ENCODE data around the gene MELTF. TPM values are rescaled to one million over a fixed set of nuclear protein-coding genes. Genes with fewer than 3 reads are reported as not detected.

The MELTF gene
- polyA plus RNA-seq, 2 of the 4 experiments (the other 2 are of a cell fraction) = 10.5 to 23.4 TPM

DNA sequence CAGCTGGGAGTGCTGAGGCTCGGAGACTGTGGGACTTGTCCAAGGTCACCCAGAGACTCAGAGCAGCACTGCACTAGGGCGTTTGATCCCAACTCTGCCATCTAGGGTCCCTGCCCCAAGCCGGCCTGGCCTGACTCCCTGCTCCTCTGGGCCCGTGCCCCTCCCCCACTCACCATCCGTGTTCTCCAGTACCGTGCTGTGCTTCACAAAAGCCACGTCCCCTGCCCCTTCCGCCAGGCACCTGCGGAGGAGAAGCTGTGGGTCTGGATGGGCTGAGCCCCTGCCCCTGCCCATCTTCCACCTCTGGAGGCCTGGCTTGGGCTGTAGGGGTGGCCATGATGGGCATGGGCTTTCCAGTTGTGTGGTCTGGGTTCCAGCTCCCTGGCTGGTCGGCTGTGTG is 8.4 kb downstream of the MELTF start:
- no peaks in the 10 kb centered on the region for H3K9me3 ChIP-seq
- DNase-seq (ENCODE audit: low read depth in 1 of 2, low spot score in 1 of 2) (no peak), ATAC-seq (peak; percentile 5; a peak in 2 of 6 replicates), FAIRE-seq (no peak)
- H3K4me3 ChIP-seq = no peak overlapping the region
- H3K4me1 ChIP-seq = no peaks in the 10 kb centered on the region
- CTCF ChIA-PET = interaction anchor here (1.4 kb wide), 1 partner anchor 9 kb away, joined by 12 read pairs; the partner anchor contains the start of gene MELTF
- H3K4me2 ChIP-seq = no peak overlapping the region
- POLR2A ChIA-PET = interaction anchor here (0.8 kb wide), 1 partner anchor 10 kb away, joined by 3 read pairs; no protein-coding TSS in a partner anchor
- TF ChIP-seq HEYL (CRISPR knock-in tag; IDR thresholded peaks at IDR 0.05) (no peak), HDAC2 (IDR thresholded peaks at IDR 0.05) (no peak), NFE2L2 (conservative IDR thresholded peaks at IDR 0.05; ENCODE audit: low read length) (no peak), EHMT2 (IDR thresholded peaks at IDR 0.05; ENCODE audit: low read depth) (no peak)
- TF ChIP-seq, protein P1, sequence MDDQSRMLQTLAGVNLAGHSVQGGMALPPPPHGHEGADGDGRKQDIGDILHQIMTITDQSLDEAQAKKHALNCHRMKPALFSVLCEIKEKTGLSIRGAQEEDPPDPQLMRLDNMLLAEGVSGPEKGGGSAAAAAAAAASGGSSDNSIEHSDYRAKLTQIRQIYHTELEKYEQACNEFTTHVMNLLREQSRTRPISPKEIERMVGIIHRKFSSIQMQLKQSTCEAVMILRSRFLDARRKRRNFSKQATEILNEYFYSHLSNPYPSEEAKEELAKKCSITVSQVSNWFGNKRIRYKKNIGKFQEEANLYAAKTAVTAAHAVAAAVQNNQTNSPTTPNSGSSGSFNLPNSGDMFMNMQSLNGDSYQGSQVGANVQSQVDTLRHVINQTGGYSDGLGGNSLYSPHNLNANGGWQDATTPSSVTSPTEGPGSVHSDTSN (IDR thresholded peaks at IDR 0.05) = peak; percentile 29; the same call in 1 of the 2 replicates
- TF ChIP-seq, protein P2, sequence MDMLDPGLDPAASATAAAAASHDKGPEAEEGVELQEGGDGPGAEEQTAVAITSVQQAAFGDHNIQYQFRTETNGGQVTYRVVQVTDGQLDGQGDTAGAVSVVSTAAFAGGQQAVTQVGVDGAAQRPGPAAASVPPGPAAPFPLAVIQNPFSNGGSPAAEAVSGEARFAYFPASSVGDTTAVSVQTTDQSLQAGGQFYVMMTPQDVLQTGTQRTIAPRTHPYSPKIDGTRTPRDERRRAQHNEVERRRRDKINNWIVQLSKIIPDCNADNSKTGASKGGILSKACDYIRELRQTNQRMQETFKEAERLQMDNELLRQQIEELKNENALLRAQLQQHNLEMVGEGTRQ (IDR thresholded peaks at IDR 0.05) = no peak
- H3K27ac ChIP-seq = no peak overlapping the region
- 61% methylated on average over 7 of the region's 10 CpGs for WGBS (ENCODE audit: missing lambda C conversion rate)

DNA sequence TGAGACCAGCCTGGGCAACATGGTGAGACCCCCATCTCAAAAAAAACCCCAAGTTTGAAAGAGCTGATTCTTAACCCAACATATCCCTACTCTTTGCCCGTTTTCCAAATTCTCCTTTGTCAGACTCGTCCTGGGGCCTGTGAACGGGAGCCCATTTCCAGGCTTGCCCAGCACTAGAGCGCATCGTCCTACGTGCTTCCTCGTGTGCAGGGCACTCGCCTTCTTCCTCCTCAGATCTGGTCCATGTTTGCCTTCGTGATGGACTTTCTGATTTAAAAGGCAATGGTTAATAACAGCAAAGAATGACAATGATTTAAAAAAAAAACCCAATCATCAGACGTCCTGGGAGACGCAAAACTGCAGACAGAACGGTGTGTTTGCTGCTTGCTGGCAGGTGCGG is 10.1 kb downstream of the MELTF start:
- no peak for TF ChIP-seq CHD2 (IDR thresholded peaks at IDR 0.05; ENCODE audit: low read length, partially characterized antibody)
- no peak for TF ChIP-seq SMC3 (IDR thresholded peaks at IDR 0.05)
- no peak for TF ChIP-seq GATA3 (IDR thresholded peaks at IDR 0.05; ENCODE audit: borderline replicate concordance)
- TF ChIP-seq TP53 (CRISPR knock-in tag; IDR thresholded peaks at IDR 0.05) = no peak
- no peak for TF ChIP-seq FOSB (CRISPR knock-in tag; IDR thresholded peaks at IDR 0.05)
- TF ChIP-seq ZFP36 (IDR thresholded peaks at IDR 0.05; ENCODE audit: borderline replicate concordance, partially characterized antibody) = no peak
- TF ChIP-seq RFX5 (IDR thresholded peaks at IDR 0.05) = no peak
- TF ChIP-seq RARB (CRISPR knock-in tag; IDR thresholded peaks at IDR 0.05) = no peak
- no peak for TF ChIP-seq ZC3H11A (IDR thresholded peaks at IDR 0.05)
- no peak for TF ChIP-seq JUN (IDR thresholded peaks at IDR 0.05)
- TF ChIP-seq RNF2 (IDR thresholded peaks at IDR 0.05; ENCODE audit: borderline replicate concordance, low read depth) = no peak
- TF ChIP-seq KDM1A (IDR thresholded peaks at IDR 0.05; ENCODE audit: low read depth) = no peak
- no peak for TF ChIP-seq BHLHE40 (IDR thresholded peaks at IDR 0.05; ENCODE audit: low read depth, low read length)
- TF ChIP-seq ZSCAN20 (CRISPR knock-in tag; IDR thresholded peaks at IDR 0.05) = no peak
- no peak for TF ChIP-seq SREBF2 (IDR thresholded peaks at IDR 0.05)
- TF ChIP-seq RAD21 (conservative IDR thresholded peaks at IDR 0.05 in 1 of 2, IDR thresholded peaks at IDR 0.05 in 1 of 2) = no peak
- TF ChIP-seq EHF (CRISPR knock-in tag; IDR thresholded peaks at IDR 0.05) = no peak
- TF ChIP-seq, protein P1 (IDR thresholded peaks at IDR 0.05) = no peak
- ATAC-seq = no peak
- WGBS (ENCODE audit: missing lambda C conversion rate) = 92% methylated on average over 13 of the region's 13 CpGs
- Histone ChIP-seq H3K4me3 (no peak overlapping the region), H3K27ac (no peak overlapping the region), H3K4me1 (no peaks in the 10 kb centered on the region), H3K9me3 (no peaks in the 10 kb centered on the region), H3K4me2 (no peak overlapping the region)
- no peak for DNase-seq (ENCODE audit: low read depth in 1 of 2, low spot score in 1 of 2)
- POLR2A ChIA-PET = no interaction called here
- CTCF ChIA-PET = interaction anchor here (1.2 to 4.0 kb wide), 2 partner anchors 10 to 42 kb away, joined by 3 to 34 read pairs; partner anchors contain the start of gene MELTF
- FAIRE-seq = no peak

DNA sequence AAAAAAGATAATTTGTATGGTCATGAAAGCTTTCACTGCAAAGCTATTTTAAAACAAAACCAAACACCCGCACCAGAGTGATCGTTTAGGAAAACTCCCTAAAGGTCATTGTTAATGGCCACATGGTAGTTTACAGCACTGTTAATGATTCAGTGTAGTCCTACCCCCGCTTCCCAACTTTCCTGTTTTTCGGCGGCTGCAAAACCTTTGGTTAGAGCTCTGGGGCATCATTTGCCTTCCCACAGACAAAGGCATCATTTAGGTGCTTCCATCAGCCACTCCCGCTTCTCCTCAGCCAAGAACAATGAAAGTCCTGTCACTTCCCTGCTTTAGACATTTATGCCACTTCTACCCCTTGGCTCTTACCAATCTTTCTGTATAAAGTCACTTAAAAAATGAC is 10.6 kb downstream of the MELTF start:
- ATAC-seq = no peak
- no peak overlapping the region for H3K4me3 ChIP-seq
- H3K4me2 ChIP-seq = no peak overlapping the region
- CTCF ChIA-PET = interaction anchor here (0.9 to 4.0 kb wide), 3 partner anchors 10 to 41 kb away, joined by 3 to 34 read pairs (median 3); partner anchors contain the start of gene MELTF
- no peaks in the 10 kb centered on the region for H3K4me1 ChIP-seq
- DNase-seq (ENCODE audit: low read depth in 1 of 2, low spot score in 1 of 2) = no peak
- H3K9me3 ChIP-seq = no peaks in the 10 kb centered on the region
- POLR2A ChIA-PET = no interaction called here
- WGBS (ENCODE audit: missing lambda C conversion rate) = 74% methylated on average over 6 of the region's 6 CpGs
- no peak overlapping the region for H3K27ac ChIP-seq
- FAIRE-seq = no peak
- TF ChIP-seq, protein P3, sequence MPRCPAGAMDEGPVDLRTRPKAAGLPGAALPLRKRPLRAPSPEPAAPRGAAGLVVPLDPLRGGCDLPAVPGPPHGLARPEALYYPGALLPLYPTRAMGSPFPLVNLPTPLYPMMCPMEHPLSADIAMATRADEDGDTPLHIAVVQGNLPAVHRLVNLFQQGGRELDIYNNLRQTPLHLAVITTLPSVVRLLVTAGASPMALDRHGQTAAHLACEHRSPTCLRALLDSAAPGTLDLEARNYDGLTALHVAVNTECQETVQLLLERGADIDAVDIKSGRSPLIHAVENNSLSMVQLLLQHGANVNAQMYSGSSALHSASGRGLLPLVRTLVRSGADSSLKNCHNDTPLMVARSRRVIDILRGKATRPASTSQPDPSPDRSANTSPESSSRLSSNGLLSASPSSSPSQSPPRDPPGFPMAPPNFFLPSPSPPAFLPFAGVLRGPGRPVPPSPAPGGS (IDR thresholded peaks at IDR 0.05) = no peak
- TF ChIP-seq, protein P4, sequence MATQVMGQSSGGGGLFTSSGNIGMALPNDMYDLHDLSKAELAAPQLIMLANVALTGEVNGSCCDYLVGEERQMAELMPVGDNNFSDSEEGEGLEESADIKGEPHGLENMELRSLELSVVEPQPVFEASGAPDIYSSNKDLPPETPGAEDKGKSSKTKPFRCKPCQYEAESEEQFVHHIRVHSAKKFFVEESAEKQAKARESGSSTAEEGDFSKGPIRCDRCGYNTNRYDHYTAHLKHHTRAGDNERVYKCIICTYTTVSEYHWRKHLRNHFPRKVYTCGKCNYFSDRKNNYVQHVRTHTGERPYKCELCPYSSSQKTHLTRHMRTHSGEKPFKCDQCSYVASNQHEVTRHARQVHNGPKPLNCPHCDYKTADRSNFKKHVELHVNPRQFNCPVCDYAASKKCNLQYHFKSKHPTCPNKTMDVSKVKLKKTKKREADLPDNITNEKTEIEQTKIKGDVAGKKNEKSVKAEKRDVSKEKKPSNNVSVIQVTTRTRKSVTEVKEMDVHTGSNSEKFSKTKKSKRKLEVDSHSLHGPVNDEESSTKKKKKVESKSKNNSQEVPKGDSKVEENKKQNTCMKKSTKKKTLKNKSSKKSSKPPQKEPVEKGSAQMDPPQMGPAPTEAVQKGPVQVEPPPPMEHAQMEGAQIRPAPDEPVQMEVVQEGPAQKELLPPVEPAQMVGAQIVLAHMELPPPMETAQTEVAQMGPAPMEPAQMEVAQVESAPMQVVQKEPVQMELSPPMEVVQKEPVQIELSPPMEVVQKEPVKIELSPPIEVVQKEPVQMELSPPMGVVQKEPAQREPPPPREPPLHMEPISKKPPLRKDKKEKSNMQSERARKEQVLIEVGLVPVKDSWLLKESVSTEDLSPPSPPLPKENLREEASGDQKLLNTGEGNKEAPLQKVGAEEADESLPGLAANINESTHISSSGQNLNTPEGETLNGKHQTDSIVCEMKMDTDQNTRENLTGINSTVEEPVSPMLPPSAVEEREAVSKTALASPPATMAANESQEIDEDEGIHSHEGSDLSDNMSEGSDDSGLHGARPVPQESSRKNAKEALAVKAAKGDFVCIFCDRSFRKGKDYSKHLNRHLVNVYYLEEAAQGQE (IDR thresholded peaks at IDR 0.05) = no peak
- TF ChIP-seq RCOR1 (IDR thresholded peaks at IDR 0.05; ENCODE audit: low read depth, low read length) (no peak), TP53 (CRISPR knock-in tag; IDR thresholded peaks at IDR 0.05) (no peak)
- TF ChIP-seq, protein P5, sequence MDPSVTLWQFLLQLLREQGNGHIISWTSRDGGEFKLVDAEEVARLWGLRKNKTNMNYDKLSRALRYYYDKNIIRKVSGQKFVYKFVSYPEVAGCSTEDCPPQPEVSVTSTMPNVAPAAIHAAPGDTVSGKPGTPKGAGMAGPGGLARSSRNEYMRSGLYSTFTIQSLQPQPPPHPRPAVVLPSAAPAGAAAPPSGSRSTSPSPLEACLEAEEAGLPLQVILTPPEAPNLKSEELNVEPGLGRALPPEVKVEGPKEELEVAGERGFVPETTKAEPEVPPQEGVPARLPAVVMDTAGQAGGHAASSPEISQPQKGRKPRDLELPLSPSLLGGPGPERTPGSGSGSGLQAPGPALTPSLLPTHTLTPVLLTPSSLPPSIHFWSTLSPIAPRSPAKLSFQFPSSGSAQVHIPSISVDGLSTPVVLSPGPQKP (IDR thresholded peaks at IDR 0.05; ENCODE audit: low read depth, low read length) = no peak

All from A549 (cell line).